ENCODE measurements around the gene FHOD1.

FHOD1 gene

DNA sequence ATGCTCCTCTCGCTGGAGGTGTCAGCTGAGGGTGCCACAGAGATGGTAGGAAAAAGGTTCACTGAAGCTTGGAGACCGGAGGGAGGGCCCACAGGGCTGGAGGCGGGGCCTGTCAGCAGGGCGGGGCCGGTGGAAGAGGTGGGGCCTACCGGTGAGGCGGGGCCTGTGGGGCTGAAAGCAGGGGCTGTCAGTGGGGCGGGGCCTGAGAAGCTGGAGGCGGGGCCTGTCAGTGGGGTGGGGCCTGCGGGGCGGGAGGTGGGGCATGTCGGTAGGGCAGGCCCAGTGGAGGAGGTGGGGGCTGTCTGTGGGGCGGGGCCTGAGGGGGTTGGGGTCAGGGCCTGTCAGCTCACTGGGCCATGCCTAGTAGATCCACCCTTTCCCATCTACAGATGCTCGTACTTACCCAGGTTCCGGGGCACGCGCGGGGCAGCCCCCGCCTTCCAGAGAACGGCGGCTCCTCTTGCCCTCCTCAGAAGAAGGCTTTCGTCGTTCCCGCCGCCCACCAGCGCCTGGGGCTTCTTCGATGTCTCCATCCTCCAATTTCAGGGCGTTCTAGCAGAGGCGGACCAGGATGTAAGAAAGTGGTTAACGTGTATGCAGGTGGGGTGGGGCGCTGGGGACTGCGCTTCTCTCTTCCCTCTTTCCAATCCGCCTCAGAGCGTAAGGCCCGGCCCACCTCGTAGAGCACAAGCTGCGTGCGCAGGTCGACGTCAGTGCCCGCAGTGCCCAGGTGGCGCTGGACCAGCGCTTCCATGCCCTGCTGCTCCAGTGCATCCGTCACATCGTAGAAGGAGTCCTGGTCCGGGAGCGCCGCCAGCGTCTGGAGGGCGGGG lies 10.5 kb downstream of the FHOD1 start:
- DNase-seq (ENCODE audit: low read depth in 2 of 3, low spot score in 2 of 3) = peak; percentile 69 to 83 (median 73)

DNA sequence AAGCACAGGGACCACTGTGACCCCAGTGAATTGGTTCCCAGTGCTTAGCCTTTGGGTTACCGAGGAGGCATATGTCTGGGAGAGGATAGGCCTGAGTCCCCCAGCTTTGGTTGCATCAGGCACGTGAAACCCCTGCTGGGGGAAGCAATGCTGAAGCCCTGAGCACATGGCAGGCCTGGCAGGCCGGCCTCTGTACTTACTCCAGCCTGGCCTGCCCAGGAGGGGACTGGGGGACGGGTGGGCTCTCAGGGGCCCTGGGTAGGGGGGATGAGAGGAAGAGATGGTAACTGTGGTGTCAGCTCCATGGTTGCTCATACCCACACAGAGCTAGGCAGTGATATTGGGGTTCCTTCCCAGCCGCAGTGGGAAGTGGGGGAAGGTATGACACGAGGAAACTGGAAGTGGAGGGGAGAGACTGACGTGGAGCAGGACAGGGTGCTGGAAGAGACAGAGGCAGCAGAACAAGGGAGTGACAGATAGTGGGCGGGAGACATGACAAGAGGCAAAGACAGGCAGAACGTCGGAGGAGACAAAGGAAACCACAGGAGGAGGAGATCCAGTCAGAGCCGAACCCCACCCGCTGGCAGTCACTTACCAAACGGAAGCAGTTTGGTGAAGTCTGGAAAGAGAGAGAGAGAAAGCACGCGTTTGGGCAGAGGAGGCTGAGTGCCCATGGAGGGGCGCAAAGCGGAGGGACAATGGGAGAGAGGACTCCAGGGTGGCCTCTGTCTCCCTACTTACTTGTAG lies 11.3 kb downstream of the FHOD1 start:
- DNase-seq (ENCODE audit: low read depth in 2 of 3, low spot score in 2 of 3) = no peak

- DNase-seq (ENCODE audit: low read depth in 2 of 3, low spot score in 2 of 3) = no peak
These were observed 13.1 kb downstream of the FHOD1 start for GRCh38 chr16:67234180-67234597.

- DNase-seq (ENCODE audit: low read depth in 2 of 3, low spot score in 2 of 3) = no peak
These were observed 13.7 kb downstream of the FHOD1 start for GRCh38 chr16:67233596-67233995.

- no peak for DNase-seq (ENCODE audit: low read depth in 2 of 3, low spot score in 2 of 3)
These were observed 16.2 kb downstream of the FHOD1 start for GRCh38 chr16:67230809-67231660.

GRCh38 chr16:67229906-67230808 lies 17.1 kb downstream of the FHOD1 start:
- no peak for DNase-seq (ENCODE audit: low read depth in 2 of 3, low spot score in 2 of 3)

- no peak for DNase-seq (ENCODE audit: low read depth in 2 of 3, low spot score in 2 of 3)
These were observed 18.4 kb downstream of the FHOD1 start for GRCh38 chr16:67228905-67229304.

DNA sequence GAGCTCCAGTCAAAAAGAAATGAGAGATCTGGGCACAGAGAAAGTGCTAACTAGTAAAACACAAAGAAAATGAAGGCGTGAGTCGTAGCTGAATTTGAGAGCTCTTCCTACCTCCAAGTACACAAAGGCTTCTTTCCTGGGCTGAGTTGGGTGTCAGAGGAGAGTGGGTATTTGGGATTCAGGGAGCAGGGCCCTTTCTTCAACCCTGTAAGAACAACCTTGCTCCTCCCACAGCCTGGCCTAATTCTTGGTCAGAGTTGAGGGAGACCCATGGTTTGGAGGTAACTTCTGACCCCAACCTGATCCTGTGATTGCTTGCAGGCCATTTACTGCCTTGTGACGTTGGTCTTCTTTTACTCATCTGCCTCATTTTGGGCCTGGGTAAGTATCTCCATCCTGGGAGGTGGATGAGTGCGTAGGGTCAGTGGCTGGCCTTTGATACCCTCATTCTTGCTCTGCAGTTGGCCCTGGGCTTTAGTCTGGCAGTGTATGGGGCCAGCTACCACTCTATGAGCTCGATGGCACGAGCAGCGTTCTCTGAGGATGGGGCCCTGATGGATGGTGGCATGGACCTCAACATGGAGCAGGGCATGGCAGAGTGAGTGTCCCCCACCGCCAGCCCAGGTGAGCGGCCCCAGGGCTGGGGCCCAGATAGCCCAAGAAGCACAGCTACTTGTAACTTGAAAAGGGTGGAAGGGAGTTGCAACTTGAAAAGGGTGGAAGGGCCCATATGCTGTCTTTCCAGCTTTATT lies 19.1 kb downstream of the FHOD1 start:
- DNase-seq (ENCODE audit: low read depth in 2 of 3, low spot score in 2 of 3) = no peak

- no peak for DNase-seq (ENCODE audit: low read depth in 2 of 3, low spot score in 2 of 3)
These were observed 19.7 kb downstream of the FHOD1 start for GRCh38 chr16:67227567-67227921.

DNA sequence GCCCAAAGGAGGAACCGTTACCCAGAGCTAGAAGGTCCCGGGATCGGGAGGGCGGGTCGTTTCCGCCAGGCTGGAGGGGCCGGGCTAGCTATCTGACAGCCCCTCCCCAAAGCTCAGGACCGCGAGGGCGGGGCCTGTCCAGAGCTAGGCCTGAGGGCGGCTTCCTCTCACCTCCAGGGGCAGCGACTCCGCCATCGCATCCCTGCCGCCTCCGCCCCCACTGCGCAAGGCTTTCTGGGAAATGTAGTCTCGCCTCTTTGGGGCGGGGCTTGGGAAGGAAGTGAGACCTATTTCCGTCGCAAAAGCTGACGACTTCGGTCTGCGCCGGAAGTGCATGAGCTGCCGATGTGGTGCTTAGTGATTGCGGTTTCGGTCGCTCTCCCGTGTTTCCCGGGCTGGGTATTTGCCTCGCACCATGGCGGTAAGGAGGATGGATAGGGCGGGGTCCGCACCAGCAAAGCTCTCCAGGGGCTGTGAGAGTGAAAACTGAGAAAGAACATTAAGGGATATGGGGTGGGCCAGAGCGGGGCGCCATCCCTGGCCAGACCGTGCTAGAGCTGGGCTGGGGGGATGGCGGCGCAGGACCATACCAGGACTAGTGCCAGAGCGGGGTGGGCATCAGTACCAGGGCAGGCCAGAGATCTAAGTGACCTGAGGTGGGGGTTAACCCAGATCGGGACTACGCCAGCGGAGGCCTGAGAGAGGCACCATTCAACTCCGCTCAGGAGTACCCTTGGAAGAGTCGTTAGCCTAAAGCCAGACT lies 20.3 kb downstream of the FHOD1 start, which contains the start of gene TMEM208:
Gene TMEM208 (plus strand): TSS at position 327 of the 763 bp plus-strand sequence. CDS start 89 bp downstream, at position 416.
- peak; percentile 97 to 99 (median 98) for DNase-seq (ENCODE audit: low read depth in 2 of 3, low spot score in 2 of 3)

DNA sequence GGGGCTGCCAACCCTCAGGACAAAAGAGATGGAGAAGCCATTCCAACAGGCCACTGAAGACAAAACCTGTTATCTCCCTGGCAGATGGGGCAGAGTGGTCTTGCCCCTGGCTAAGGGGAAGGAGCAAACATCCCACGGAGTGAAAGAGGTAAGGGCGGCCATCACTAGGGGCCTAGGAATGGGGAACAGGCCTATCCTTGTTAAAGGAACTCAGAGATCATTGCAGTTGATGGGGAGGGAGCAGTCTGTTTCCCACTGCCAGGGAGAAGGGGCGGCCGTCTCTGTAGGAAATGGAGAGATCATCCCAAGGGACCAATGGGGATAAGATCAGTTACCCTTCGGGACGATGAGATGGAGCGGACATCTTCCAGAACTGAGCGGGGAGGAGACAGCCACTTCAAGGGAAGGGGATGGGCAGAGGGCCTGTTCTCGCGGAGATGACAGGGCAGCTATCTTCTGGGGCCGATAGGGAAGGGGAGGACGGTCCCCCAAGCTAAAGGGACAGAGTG lies 20.9 kb downstream of the FHOD1 start:
- no peak for DNase-seq (ENCODE audit: low read depth in 2 of 3, low spot score in 2 of 3)

DNA sequence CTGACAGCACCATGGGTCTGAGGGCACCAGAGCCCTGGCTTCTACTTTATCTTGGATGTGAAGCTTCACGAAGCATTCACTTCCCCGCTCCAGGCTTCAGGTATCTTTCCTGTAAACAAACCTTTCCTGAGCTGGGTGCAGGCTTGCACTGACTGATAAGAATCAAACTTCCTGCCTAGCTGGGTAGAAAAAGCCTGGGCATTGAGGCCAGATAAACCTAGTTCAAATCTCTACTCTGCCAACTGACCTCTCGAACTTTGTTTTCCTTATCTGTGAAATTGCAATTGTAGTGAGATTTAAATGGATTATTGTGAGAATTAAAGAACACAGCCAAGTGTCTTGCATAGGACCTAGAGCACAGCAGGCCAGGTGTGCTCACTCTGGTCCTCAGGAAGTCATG lies 23.3 kb downstream of the FHOD1 start:
- no peak for DNase-seq (ENCODE audit: low read depth in 2 of 3, low spot score in 2 of 3)

- DNase-seq (ENCODE audit: low read depth in 2 of 3, low spot score in 2 of 3) = no peak
These were observed 30.4 kb downstream of the FHOD1 start for GRCh38 chr16:67216612-67217490.

DNA sequence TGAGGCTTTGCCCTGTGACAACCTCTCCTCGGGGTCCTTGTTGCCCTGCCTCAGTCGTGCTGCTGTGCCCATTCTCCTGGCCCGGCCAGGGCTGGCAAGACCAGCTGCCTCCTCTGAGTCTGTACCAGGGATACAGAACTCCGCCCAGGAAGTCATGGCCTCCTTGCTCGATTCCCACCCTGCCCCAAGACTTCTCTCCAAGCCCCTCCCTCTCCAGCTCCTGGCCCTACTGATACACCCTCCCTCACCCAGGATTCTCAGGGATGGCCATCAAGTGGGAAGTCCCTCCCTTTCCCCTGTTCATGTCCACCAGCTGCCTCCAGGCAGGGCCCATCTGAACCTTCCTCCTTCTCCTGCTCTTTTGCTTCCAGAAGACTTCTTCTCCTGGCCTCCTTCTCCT lies 31.6 kb downstream of the FHOD1 start:
- no peak for DNase-seq (ENCODE audit: low read depth in 2 of 3, low spot score in 2 of 3)

DNA sequence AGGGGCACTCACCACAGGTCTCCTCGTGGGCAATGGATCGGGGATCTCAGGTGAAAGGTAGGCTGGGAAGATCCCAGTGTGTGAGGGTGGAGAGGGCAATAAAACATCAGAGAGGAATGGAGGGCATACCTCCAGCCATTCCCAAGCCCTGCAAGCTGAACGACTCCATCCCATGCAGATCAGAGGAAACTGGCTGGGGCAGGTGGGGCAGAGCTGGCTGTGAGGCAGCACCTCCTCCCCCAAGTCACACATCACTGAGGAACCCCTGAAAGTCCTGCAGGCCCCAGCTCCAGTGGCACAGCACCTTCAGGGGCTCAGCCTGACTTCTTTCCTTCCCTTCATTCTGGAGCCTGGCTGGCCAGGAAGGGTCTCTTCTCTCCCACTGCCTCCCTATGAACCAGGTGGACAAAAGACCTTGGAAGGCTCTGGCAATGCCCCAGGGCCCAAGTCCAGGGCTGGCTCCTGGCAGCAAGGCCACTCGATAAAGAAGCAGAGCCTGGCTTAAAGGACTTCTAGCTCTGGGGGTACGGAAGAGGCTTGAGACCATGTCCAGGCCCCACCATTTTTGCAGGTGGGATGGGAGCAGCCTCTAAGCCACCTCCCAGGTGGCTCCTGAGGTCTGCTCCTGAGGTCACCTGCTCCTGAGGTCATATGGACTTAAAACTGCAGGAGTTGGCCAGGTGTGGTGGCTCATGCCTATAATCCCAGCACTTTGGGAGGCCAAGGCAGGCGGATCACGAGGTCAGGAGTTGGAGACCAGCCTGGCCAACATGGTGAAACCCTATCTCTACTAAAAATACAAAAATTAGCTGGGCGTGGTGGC lies 33.9 kb downstream of the FHOD1 start:
- DNase-seq (ENCODE audit: low read depth in 2 of 3, low spot score in 2 of 3) = no peak

- no peak for DNase-seq (ENCODE audit: low read depth in 2 of 3, low spot score in 2 of 3)
These were observed 34.5 kb downstream of the FHOD1 start for GRCh38 chr16:67212766-67213165.

- DNase-seq (ENCODE audit: low read depth in 2 of 3, low spot score in 2 of 3) = no peak
These were observed 35.6 kb downstream of the FHOD1 start for GRCh38 chr16:67211674-67212073.
